Measurements from ENCODE around the gene LRRC74A. TPM values are rescaled to one million over a fixed set of nuclear protein-coding genes. Genes with fewer than 3 reads are reported as not detected.
A peak's percentile ranks its signal among the peaks of the same experiment; 100 is the strongest.

The LRRC74A gene
- total RNA-seq, 1 donor from 2014 or later, result not detected

GRCh38 chr14:76917745-76918255, 91.6 kb downstream of the LRRC74A start:
- DNase-seq (ENCODE audit: low read depth), result no peak
- TF ChIP-seq, protein P1, sequence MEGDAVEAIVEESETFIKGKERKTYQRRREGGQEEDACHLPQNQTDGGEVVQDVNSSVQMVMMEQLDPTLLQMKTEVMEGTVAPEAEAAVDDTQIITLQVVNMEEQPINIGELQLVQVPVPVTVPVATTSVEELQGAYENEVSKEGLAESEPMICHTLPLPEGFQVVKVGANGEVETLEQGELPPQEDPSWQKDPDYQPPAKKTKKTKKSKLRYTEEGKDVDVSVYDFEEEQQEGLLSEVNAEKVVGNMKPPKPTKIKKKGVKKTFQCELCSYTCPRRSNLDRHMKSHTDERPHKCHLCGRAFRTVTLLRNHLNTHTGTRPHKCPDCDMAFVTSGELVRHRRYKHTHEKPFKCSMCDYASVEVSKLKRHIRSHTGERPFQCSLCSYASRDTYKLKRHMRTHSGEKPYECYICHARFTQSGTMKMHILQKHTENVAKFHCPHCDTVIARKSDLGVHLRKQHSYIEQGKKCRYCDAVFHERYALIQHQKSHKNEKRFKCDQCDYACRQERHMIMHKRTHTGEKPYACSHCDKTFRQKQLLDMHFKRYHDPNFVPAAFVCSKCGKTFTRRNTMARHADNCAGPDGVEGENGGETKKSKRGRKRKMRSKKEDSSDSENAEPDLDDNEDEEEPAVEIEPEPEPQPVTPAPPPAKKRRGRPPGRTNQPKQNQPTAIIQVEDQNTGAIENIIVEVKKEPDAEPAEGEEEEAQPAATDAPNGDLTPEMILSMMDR (IDR thresholded peaks at IDR 0.05; ENCODE audit: insufficient read depth, low read length, poor library complexity, severe bottlenecking), result no peak
- no peak overlapping the region for H3K4me3 ChIP-seq (ENCODE audit: low read depth, low read length)

GRCh38 chr14:76918256-76918781, 92.1 kb downstream of the LRRC74A start:
- DNase-seq (ENCODE audit: low read depth), result no peak
- Histone ChIP-seq H3K27me3 (ENCODE audit: control insufficient read depth, insufficient read depth, low read length) (no peaks in the 10 kb centered on the region), H3K36me3 (ENCODE audit: control insufficient read depth, insufficient read depth, low read length) (no peaks in the 10 kb centered on the region), H3K4me3 (ENCODE audit: low read depth, low read length) (no peak overlapping the region)
- TF ChIP-seq, protein P1 (IDR thresholded peaks at IDR 0.05; ENCODE audit: insufficient read depth, low read length, poor library complexity, severe bottlenecking), result no peak

More at GRCh38 chr14:76917745-76918255, 91.6 kb downstream of the LRRC74A start:
- Histone ChIP-seq H3K36me3 (ENCODE audit: control insufficient read depth, insufficient read depth, low read length) (no peaks in the 10 kb centered on the region), H3K27me3 (ENCODE audit: control insufficient read depth, insufficient read depth, low read length) (no peaks in the 10 kb centered on the region)

GRCh38 chr14:76918782-76919394, 92.7 kb downstream of the LRRC74A start:
- no peak overlapping the region for H3K4me3 ChIP-seq (ENCODE audit: low read depth, low read length)
- TF ChIP-seq, protein P1 (IDR thresholded peaks at IDR 0.05; ENCODE audit: insufficient read depth, low read length, poor library complexity, severe bottlenecking), result no peak
- no peaks in the 10 kb centered on the region for H3K36me3 ChIP-seq (ENCODE audit: control insufficient read depth, insufficient read depth, low read length)
- DNase-seq (ENCODE audit: low read depth), result peak; percentile 88
- no peaks in the 10 kb centered on the region for H3K27me3 ChIP-seq (ENCODE audit: control insufficient read depth, insufficient read depth, low read length)

Other genes with a start within 250 kb of the LRRC74A start
- 8.6 and 8.7 TPM in 2 replicates for gene VASH1, start 64.9 kb upstream of the LRRC74A start, total RNA-seq
- 7.1 and 15.3 TPM in 2 replicates for gene ANGEL1, start 13.5 kb upstream of the LRRC74A start, total RNA-seq
- gene IRF2BPL, start 202.3 kb downstream of the LRRC74A start, total RNA-seq, result 70.2 and 79.7 TPM in 2 replicates